T-helper 1 cell treated with Interleukin-12 subunit alpha and Interleukin-12 subunit beta and Interleukin-4 antibody, amounts not matched to agents 30 ng/mL and 1 ng/mL, for 36 hours (primary cell): ENCODE measurements around the gene MGAT1. TPM values are rescaled to one million over a fixed set of nuclear protein-coding genes. Genes with fewer than 3 reads are reported as not detected.
"Not testable (repeated sequence)": the region's sequence is repeated elsewhere in the genome, so short reads cannot be mapped to it uniquely, and the experiment has no call there.

Source experiments
- intact Hi-C: fragments of 100-400 bp; cut with micrococcal nuclease; formaldehyde crosslinking; loops from one replicate; pipeline ENCODE4 v1.15.1; 2024
- total RNA-seq: library from RNA; stranded (reverse); gene quantifications from 2 replicates; pipeline ENCODE4 v1.2.3, GENCODE V29; 2022

The MGAT1 gene
- total RNA-seq, 1 donor from 2014 or later, result 135 TPM

DNA sequence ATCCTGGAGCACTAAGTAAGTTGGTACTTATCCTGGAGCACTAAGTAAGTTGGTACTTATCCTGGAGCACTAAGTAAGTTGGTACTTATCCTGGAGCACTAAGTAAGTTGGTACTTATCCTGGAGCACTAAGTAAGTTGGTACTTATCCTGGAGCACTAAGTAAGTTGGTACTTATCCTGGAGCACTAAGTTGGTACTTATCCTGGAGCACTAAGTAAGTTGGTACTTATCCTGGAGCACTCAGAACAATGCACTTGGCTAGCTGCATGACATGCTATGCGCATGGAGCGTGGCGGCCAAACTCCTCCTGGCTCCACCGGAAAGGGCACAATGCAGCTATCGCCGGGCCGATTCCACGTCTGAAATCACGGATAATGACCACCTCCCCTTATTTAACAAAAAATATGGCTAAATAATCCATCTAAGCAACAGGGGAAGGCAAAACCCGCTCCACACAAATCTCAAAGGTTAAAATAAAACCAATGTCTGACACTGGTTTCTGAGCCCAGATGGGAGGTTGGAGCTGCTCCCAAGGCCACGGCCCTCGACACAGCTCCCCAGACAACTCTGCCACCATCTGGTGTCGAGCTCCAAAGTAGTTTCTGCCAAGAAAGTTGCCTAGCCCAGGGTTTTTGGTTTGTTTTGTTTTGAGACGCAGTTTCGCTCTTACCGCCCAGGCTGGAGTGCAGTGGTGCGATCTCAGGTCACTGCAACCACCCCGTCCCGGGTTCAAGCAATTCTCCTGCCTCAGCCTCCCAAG is 13.8 kb downstream of the MGAT1 start:
- intact Hi-C loops, result not testable (repeated sequence)

DNA sequence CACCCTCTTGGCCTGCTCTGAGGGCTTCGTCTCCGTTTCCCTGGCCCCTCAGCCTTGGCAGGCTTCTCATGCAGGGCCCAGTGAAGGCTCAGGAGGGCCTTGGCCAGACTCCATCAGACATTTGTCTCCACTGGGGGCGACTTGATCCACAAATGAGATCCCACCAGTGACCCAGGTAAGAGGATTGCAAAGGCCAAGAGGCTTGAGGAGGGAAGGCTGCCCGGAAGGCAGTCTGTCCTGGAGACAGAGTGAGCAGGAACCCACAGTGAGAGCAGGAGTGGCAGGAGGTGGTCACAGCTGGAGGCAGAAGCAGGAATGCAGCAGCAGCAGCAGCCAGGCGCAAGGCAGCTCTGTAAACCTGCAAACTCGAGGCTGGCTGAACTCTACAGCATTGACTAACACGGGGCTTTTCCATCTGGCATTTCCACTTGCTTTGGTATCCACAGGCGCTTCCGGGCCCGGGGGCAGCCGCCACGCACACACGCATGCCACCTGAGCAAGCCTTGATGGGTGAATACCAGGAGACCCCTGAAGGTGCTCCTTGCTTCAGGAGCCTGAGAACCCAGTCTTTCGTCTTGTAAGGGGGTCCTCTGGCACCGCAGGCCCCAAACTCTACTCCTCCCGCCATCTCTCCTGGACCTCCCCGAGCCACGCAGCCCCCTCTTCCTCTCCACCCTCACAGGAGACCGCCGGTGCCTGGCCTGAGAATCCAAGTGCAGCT is 14.7 kb downstream of the MGAT1 start:
- intact Hi-C loops, result no loop called here

DNA sequence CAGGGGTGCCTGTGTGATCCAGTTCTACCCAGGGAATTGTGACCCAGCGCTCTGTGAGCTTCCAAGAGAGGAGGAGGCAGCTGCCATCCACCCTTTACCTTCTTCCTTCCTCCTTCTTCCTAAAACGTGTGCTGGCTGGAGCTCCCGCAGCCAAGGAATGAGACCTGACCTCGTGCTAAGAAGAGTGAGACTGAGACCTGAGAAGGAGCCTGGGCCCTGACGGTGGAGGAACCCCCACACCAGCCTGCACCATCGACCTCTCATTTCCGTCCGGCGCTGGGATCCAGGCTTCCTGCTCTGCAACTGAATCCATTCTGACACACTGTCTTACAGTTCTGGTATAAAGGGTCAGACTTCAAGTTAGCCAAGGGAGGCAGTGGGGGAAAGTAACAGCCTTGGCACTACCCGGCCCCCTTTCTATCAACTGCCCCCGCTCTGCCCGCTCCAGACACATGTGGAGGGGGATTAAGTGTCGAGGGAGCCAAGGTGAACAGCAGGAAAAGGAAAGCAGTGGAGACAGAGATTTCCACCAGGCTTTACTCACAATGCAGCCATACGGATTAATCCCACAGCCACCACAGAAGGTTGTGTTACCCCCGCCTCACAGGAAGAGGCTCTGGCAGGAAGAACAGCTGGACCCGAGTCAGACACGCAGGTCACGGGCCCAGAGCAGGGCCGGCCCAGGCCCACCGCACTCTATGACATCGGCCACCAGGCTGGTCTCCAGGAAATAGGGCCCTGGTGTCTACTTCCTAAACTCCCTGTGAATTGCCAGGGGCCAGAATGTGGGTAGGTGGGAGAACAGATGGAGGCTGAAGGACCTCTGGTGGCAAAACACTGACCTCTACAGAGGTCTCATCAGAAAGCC is 15.8 kb downstream of the MGAT1 start:
- intact Hi-C loops, result no loop called here

DNA sequence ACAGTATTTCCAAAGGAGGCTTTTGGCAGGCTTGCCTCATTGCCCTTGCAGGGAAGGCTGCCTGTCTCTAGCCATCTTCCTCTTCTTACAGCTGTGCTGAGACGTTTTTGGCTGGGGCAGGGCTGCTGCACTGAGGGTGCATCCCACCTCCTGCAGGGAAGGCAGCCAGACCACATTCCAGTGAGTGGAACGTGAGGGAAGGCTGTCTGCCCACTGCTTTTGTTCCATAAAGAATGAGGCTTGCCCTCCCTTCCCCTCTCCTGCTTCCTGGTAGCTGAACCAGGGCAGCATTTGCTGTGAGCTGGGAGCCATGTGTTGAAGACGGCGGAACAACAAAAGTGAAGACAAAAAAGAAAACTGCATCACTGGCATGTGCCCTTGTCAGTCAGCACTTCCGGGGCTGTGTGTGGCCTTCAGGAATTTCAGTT is 16.8 kb downstream of the MGAT1 start:
- intact Hi-C loops, result loop anchor here (2.0 kb wide), 1 partner anchor 83 kb away; no protein-coding TSS in a partner anchor

DNA sequence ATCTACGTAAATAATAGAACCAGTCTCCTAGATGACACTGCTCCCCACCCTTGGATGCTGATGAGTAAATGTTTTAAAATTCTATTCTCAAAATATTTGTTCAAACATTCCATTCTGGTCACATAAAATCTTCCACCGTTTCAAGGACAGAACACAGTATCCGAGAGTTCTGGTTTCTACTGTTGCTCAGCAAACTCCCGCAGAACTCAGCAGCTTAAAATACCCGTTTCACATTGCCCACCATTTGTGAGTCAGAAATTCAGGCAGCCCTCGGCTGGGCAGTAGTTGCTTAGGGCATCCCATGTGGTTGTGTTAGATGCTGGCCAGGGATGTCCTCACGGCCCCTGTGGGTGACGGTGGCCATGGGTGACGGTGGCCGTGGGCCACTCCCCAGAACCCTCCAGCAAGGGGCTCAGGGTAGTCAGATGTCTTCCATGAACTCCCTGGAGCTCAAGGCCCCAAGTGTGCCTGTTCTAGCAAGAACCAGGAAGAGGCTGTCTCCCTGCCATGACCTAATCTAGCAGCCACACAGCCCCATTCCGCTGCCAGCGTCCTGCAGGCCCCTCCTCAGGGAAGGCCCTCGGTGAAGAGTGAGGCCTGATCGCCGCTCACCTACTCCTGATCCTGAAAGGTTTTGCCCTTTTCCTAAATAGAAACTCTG is 17.4 kb downstream of the MGAT1 start:
- intact Hi-C loops, result loop anchor here (2.0 kb wide), 1 partner anchor 84 kb away; no protein-coding TSS in a partner anchor

DNA sequence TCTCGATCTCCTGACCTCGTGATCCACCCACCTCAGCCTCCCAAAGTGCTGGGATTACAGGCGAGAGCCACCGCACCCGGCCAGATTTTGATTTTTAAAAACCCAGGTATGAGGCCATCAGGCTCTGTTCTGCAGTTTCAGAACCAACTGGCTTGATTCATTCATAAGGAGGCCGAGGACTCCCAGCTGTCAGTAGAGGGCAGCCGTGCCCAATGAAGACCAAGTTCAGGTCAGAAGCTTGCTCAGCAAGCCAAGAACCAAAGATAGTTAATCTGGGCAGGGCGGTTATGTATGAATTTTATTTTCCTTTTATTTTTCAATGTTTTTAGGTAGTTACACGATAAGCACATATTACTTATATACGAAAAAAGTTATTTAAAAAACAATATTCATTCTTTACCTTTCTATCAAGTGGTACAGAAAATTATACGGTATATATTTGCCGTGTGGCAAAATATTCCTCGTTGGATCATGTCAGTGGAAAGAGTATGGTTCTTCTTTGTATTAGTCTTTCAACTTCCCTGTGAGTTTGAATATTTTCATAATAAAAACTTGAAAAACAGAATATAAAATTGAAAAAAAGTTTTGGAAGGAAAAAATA is 18.0 kb downstream of the MGAT1 start:
- intact Hi-C loops, result loop anchor here (1.0 to 2.0 kb wide), 6 partner anchors 18 to 375 kb away; partner anchors contain the start of genes MGAT1 and ZFP62

DNA sequence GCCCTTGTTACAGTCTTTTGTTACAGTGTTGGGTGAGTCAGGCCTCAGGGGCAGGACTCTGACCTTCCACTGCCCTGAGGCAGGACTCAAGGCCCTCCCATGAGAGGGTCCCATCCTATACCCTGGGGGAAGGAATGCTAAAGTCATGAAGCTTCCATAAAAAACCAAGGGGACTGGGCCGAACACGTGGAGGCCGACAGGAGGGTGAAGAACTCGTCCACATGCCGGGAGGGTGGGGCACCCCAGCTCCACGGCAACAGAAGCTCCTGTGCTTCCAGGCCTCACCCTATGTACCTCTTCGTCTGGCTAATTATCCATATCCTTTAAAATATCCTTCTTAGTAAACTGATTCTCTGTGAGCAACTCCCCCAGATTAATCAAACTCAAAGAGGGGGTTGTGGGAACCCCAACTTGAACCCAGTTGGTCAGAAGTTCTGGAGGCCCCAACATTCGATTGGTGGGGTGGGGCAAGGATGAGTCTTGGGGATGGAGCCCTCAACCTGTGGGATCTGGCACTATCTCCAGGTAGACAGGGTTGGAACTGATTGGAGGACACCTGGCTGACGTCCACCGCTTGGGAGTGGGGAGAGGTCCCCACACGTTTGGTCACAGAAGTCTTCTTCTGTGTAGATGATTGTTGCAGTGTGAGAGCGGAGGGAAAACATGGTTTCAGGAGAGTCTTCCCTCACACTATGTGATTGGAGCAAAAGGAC is 19.1 kb downstream of the MGAT1 start:
- intact Hi-C loops, result loop anchor here (1.0 to 2.0 kb wide), 6 partner anchors 19 to 376 kb away; partner anchors contain the start of genes MGAT1 and ZFP62

DNA sequence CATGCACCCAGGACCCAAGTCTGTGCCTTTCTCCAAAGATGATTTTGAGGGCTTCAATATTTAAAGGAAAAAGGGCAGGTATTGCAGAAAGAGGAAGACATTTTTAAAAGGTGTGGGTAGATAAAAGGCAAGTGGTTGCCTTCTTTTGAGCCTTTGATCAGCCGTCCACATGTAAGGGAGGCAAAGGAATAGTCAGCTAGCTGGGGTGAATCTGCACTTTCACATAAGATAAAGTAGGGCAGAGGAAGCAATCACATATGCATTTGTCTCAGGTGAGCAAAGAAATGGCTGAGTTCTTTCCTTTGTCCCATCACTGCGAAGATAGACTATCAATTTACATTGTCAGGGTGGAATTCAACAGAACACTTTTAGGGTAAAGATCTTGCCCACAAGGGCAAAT is 19.9 kb downstream of the MGAT1 start:
- intact Hi-C loops, result no loop called here

DNA sequence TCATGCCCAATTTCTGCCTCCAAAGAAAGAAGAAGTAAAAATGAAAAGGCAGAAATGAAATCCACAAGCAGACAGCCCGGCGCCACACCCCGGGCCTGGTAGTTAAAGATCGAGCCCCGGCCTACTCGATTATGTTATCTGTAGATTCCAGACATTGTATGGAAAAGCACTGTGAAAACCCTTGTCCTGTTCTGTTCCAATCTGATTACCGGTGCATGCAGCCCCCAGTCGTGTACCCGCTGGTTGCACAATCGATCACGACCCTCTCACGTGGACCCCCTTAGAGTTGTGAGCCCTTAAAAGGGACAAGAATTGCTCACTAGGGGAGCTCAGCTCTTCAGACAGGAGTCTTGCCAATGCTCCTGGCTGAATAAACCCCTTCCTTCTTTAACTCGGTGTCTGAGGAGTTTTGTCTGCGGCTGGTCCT is 20.7 kb downstream of the MGAT1 start:
- intact Hi-C loops, result not testable (repeated sequence)

DNA sequence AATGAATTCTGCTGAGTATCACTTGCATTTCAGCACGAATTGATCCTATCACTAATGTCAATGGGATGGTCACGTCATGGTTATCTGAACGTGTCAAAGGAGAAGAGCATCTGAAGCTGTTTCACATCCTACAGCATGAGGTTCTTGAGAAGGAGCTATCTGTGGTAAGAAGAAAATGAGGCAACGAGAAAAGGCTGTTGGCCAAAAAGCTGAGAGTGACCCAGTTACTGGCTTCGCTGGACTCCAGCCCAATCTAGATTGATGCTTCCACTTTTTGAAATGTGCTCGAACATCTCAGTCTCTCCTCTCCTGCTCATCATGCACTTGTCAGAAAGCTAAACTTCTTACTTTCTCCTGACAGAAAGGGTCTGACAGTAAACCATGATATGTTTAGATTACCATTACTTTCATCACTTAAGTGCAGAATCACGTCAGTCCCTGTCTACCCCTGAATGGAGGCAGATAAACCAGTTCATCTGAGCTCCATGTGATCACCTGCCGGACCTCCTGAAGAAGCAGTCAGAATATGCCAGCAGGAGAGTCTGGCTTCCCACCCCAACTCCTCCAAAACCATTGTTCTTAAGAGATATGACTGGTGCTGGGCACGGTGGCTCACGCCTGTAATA is 22.5 kb downstream of the MGAT1 start:
- intact Hi-C loops, result loop anchor here (10.0 kb wide), 1 partner anchor 55 kb away; no protein-coding TSS in a partner anchor

DNA sequence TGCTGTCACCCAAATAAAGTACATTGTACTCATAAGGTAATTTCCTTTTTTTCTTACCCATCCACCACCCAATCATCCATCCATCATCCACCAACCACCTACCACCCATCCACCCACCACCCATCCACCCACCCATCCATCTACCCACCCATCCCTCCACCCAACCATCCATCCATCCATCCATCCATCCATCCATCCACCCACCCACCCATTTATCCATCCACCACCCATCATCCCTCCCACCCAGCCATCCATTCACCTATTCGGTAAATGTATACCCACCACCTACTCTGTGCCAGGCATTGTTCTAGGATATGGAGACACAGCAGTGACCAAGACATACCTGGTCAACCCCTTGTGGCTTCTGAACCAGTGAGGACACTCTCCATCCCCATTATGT is 25.1 kb downstream of the MGAT1 start:
- intact Hi-C loops, result loop anchor here (10.0 kb wide), 1 partner anchor 53 kb away; no protein-coding TSS in a partner anchor

DNA sequence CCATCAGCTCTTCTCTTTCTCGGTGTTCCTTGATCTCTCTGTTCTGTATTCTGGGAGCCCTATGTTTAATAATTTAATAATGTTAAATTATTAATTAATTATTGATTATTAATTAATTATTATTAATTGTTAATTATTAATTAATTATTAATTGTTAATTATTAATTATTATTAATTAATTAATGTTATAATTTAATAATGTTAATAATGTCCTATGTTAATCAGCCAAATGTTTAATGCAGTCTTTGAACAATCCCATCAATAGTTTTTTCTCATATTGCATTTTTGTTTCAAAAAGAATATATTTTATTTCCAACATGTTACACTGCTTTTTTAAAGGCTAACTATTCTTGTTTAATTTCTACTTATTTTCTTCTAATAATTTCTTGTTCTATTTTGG is 26.2 kb downstream of the MGAT1 start:
- intact Hi-C loops, result loop anchor here (10.0 kb wide), 1 partner anchor 52 kb away; no protein-coding TSS in a partner anchor

DNA sequence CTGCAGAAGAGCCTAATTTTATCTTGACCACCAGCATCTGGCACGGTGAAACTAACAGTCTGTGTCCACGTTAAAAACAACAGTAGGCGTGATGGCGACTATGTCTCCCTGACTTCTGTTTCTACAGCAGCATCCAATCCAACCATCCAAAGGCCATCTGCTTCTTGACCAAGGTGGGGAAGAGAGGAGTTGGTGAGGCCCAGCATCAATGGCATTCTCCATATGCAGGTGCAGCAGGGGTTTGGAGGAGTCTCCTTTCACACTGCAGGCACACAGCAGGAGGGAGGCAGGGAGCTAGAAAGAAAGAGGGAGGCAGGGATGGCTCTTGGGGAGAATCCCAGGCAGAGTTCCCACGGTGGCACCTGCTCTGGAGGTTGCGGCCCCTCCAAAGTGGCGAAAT is 27.0 kb downstream of the MGAT1 start:
- intact Hi-C loops, result loop anchor here (10.0 kb wide), 1 partner anchor 51 kb away; no protein-coding TSS in a partner anchor

DNA sequence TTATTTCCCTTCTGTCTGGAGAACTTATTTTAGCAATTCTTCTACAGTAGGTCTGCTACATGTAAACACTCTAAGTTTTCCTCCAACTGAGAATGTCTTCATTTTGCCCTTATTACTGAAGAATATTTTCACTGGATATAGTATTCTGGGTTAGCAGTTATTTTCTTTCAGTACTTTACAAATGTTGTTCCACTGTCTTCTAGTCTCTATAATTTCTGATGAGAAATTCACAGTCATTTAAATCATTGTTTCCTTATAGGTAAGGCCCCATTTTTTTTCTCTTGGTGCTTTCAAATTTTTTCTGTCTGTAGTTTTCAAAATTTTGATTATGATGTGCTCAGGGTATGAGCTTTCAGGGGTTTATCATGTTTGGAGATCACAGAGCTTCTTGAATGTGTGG is 30.8 kb downstream of the MGAT1 start:
- intact Hi-C loops, result loop anchor here (10.0 kb wide), 1 partner anchor 47 kb away; no protein-coding TSS in a partner anchor

DNA sequence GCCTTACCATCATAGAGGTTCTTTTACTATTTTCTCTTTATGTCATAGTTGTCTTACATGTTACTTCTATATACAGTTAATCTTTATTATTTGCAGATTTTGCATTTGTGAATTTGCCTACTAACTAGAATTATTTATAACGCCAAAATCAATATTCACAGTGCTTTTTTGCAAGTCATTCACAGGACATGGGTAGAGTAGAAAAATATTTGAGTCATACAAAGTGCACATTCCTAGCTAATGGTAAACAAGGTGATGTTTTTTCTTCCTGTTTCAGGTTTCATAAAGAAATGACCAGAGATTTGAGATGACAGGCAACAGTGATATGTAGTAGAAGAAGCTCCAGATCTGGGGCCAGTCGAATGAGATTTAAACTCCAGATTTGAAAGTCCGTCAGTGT is 32.8 kb downstream of the MGAT1 start:
- intact Hi-C loops, result loop anchor here (10.0 kb wide), 1 partner anchor 45 kb away; no protein-coding TSS in a partner anchor

DNA sequence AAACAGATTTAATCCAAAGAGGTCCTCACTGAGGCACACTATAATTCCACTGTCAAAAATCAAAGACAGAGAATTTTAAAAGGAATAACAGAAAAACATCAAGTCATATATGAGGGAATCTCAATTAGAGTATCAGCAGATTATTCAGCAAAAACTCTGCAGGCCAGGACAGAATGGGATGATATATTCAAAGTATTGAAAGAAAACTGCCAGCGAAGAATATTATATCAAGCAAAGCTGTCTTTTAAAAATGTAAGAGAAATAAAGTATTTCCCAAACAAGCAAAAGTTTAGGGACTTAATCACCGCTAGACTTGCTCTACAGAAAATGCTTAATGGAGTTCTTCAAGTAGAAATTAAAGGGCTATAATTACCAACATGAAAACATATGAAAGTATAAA is 47.0 kb downstream of the MGAT1 start:
- intact Hi-C loops, result no loop called here

DNA sequence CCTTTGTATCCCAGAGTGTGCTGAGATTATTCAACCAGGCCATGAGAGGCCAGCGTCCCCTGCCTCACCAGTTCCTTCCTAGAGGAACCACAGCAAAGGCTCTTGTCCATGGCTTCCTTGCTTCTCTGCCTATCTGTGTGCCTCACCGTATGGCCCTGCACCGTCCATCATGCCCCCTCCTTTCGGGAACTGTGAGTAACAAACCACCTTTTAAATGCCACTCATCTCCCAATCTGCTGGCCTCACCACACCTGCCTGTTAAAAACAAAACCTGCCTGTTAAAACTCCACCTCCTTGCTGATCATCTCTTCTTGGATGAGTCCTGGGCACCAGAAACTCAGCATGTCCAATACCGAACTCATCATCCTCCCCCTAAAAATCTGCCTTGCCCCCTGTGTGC is 58.4 kb downstream of the MGAT1 start:
- intact Hi-C loops, result no loop called here

DNA sequence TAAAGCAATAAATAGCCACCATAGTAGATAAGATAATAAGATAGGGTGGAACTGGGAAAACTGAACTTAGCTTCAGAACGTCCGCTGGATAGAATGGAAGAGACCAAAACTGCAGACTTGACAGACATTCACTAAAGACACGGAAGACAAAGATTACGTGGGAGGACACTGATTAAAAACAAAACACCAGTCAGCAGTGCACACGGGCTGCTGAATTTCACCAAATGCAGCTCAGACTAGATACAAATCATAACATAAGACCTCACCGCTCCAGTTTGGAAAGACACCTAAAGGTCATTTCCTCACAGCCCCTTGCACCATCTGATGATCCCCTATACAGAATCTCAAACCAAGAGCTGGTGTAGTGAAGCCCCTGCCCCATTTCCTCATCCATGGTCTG is 59.9 kb downstream of the MGAT1 start:
- intact Hi-C loops, result no loop called here

DNA sequence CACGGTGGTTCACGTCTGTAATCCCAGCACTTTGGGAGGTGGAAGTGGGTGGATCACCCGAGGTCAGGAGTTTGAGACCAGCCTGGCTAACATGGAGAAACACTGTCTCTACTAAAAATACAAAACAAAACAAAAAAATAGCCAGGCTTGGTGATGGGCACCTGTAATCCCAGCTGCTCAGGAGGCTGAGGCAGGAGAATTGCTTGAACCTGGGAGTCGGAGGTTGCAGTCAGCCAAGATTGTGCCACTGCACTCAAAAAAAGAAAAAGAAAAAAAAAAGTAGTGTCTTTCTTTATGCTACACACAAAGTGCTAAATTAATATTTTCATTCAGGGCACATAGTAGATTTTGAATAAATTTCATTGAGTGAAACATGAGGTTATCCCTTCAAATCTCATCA is 61.7 kb downstream of the MGAT1 start:
- intact Hi-C loops, result not testable (repeated sequence)
